Left ventricle myocardium inferior (tissue), 1 donor: ENCODE data around the gene TMEM161A. TPM values are rescaled to one million over a fixed set of nuclear protein-coding genes. Genes with fewer than 3 reads are reported as not detected.
"Not testable (repeated sequence)": the region's sequence is repeated elsewhere in the genome, so short reads cannot be mapped to it uniquely, and the experiment has no call there.

Source experiments
- DNase-seq: peaks from one replicate; pipeline ENCODE4 v3.0.0-alpha.2; 2020
- H3K27ac ChIP-seq: fragments of 200-600 bp; replicated peaks from 2 replicates; pipeline ENCODE4 v1.8.0; 2021
- H3K27me3 ChIP-seq: fragments of 200-600 bp; 2 replicates; pipeline ENCODE4 v1.8.0; 2021; ENCODE audit warnings: low read depth
- H3K36me3 ChIP-seq: fragments of 200-600 bp; 2 replicates; pipeline ENCODE4 v1.8.0; 2021
- H3K4me1 ChIP-seq: fragments of 200-600 bp; 2 replicates; pipeline ENCODE4 v1.8.0; 2021
- H3K4me3 ChIP-seq: fragments of 200-600 bp; 2 replicates; pipeline ENCODE4 v1.8.0; 2021; ENCODE audit warnings: mild to moderate bottlenecking, moderate library complexity
- H3K9me3 ChIP-seq: fragments of 200-600 bp; replicated peaks from 2 replicates; pipeline ENCODE4 v1.8.0; 2021
- intact Hi-C: fragments of 100-400 bp; cut with micrococcal nuclease; formaldehyde crosslinking; loops from one replicate; pipeline ENCODE4 v1.11.0; 2022
- total RNA-seq: library from RNA; stranded (reverse); fragmentation: NEBNext Ultra II Directional; extraction: Animal tissue kit (Norgen Biotek cat#: 25700); gene quantifications from one replicate; pipeline ENCODE4 v1.2.1, GENCODE V29; 2021
- TF ChIP-seq, protein P1 (sequence below): fragments of 200-600 bp; IDR thresholded peaks from 2 replicates; pipeline ENCODE4 v1.8.0; 2021; ENCODE audit warnings: antibody characterized with exemption, mild to moderate bottlenecking, borderline replicate concordance
- donor health status: DM: no; HTN: yes; CAD: no; lungs with severe emphysema.

The TMEM161A gene
- total RNA-seq, 1 donor from 2014 or later, result 22.9 TPM

DNA sequence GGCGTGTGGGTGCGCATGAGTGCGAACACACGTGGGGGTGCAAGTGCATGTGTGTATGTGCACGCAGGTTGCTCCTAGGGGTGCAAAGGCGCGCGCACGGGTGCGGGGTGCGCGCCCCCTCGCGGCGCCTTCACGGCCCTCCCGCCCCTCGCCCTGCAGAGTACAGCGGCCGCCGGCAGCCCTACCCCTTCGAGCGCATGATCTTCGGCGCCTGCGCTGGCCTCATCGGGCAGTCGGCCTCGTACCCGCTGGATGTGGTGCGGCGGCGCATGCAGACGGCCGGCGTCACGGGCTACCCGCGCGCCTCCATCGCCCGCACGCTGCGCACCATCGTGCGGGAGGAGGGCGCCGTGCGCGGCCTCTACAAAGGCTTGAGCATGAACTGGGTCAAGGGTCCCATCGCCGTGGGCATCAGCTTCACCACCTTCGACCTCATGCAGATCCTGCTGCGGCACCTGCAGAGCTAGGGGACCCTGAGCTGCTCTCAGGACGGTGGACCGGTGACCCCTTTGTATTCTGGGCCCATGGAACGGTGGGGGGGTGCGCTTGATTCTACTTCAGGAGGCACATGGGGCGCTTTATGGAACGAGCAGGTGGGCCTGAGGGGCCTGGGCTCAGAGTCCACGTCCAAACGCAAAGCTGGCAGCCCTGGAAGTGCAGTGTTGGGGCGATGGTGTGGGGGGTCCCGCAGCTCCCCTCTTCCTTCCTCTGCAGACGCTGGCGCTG is 27.7 kb downstream of the TMEM161A start:
- intact Hi-C loops, result no loop called here
- Histone ChIP-seq H3K27ac (no peak overlapping the region), H3K4me3 (peak overlapping the region; percentile 25), H3K4me1 (peaks cover 27% of the 10 kb centered on the region), H3K27me3 (no peaks in the 10 kb centered on the region), H3K9me3 (no peaks in the 10 kb centered on the region), H3K36me3 (no peaks in the 10 kb centered on the region)
- no peak for DNase-seq
- TF ChIP-seq, protein P1, sequence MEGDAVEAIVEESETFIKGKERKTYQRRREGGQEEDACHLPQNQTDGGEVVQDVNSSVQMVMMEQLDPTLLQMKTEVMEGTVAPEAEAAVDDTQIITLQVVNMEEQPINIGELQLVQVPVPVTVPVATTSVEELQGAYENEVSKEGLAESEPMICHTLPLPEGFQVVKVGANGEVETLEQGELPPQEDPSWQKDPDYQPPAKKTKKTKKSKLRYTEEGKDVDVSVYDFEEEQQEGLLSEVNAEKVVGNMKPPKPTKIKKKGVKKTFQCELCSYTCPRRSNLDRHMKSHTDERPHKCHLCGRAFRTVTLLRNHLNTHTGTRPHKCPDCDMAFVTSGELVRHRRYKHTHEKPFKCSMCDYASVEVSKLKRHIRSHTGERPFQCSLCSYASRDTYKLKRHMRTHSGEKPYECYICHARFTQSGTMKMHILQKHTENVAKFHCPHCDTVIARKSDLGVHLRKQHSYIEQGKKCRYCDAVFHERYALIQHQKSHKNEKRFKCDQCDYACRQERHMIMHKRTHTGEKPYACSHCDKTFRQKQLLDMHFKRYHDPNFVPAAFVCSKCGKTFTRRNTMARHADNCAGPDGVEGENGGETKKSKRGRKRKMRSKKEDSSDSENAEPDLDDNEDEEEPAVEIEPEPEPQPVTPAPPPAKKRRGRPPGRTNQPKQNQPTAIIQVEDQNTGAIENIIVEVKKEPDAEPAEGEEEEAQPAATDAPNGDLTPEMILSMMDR, result peak; percentile 55

DNA sequence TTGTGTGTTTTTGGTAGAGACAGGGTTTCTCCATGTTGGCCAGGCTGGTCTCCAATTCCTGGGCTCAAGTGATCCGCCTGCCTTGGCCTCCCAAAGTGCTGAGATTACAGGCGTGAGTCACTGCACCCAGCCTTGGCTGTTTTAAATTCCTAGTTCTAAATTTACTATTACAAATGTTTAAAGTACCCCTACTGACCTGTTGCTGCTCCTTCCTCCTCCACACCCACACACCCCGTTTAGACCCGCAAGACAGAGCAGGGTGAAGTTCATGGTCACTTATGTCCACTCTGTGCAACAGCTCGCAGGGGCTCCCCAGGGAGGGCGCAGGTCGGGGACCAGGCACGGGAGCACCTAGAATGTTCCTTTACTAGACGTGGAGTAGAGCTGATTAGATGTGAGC is 28.7 kb downstream of the TMEM161A start:
- TF ChIP-seq, protein P1, result no peak
- Histone ChIP-seq H3K27ac (no peak overlapping the region), H3K36me3 (no peaks in the 10 kb centered on the region), H3K4me3 (no peak overlapping the region), H3K4me1 (peaks cover 33% of the 10 kb centered on the region), H3K9me3 (no peaks in the 10 kb centered on the region), H3K27me3 (no peaks in the 10 kb centered on the region)
- intact Hi-C loops, result no loop called here
- no peak for DNase-seq

DNA sequence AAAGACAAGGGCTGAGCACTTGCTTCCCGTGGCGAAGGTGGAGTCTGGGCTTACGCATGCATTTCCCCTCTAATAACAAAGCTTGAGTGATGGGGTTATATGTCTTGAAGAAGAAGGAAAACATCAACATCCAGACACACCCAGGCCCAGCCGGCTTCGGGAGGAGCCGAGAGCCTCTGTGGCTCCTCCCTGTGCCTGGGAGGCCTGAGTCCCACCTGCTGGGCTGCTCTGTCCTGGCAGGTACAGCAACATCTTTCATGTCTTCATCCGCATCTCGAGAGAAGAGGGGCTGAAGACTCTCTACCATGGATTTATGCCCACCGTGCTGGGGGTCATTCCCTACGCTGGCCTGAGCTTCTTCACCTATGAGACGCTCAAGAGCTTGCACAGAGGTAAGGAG is 30.6 kb downstream of the TMEM161A start:
- TF ChIP-seq, protein P1, result no peak
- Histone ChIP-seq H3K27ac (no peak overlapping the region), H3K27me3 (no peaks in the 10 kb centered on the region), H3K4me1 (peaks cover 33% of the 10 kb centered on the region), H3K4me3 (no peak overlapping the region), H3K36me3 (no peaks in the 10 kb centered on the region), H3K9me3 (no peaks in the 10 kb centered on the region)
- intact Hi-C loops, result no loop called here
- DNase-seq, result no peak

DNA sequence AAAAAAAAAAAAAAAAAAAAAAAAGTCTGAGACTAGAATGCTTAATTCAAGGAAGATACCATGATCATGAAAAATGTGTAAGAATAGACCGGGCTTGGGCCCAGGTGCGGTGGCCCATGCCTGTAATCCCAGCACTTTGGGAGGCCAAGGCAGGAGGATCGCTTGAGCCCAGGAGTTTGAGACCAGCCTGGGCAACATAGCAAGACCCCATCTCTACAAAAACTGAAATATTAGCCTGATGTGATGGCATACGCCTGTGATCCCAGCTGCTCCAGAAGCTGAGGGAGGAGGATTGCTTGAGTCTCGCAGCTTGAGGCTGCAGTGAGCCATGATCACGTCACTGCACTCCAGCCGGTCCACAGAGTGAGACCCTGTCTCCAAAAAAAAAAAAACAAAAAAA is 31.3 kb downstream of the TMEM161A start:
- DNase-seq, H3K27me3 ChIP-seq, H3K27ac ChIP-seq, intact Hi-C loops, H3K9me3 ChIP-seq, H3K36me3 ChIP-seq, H3K4me3 ChIP-seq: not testable (repeated sequence)
- H3K4me1 ChIP-seq, result peaks cover 33% of the 10 kb centered on the region

DNA sequence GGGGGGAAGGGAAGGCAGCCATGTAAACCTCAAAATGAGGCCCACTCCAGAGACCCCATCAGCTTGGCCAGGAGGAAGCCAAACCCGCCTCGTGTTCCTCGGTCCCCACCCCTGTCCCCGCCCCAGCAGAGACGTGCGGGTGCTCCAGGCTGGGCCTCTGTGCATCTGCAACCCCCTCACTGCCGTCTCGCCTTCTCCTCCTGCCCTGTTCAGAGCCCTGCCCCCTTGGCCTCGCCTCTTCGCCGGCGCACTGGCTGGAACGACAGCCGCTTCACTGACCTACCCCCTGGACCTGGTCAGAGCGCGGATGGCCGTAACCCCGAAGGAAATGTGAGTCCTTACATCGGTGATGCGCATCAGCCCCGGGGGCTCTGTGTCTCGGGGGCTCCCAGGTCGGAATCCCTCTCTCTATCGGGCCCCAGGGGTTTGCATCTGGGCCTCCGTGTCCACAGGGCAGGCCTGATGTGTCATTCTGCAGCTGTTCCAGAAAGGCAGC is 32.2 kb downstream of the TMEM161A start:
- Histone ChIP-seq H3K27me3 (no peaks in the 10 kb centered on the region), H3K9me3 (no peaks in the 10 kb centered on the region), H3K27ac (no peak overlapping the region), H3K4me3 (peak overlapping the region; percentile 58), H3K36me3 (peaks cover 13% of the 10 kb centered on the region), H3K4me1 (peaks cover 32% of the 10 kb centered on the region)
- TF ChIP-seq, protein P1, result no peak
- intact Hi-C loops, result no loop called here
- DNase-seq, result no peak

DNA sequence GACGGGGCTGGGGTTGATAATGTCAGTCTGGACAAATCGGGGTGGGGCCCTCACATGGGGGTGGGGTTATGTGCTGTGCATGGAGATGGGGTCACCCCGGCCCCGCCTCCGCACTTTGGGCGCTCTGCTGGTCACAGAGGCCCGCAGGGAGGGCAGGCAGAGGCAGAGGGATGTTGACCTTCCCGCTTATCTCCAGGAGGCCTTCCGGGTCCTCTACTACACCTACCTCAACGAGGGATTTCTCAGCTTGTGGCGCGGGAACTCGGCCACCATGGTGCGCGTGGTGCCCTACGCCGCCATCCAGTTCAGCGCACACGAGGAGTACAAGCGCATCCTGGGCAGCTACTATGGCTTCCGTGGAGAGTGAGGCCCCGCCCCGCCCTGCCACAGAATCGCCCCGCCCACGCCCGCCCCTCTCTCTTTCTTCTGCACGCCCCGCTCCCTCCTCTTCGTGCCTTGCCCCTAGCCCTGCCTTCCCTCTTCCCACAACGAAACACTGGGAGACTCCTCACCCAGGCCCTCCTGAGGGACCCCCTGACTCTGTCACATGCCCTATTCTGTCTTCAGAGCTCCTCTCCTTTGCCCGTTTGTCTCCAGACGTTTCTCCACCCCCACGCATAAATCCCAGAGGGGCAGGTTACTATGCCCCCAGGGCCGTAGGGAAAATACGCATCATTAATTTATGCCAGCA is 32.8 kb downstream of the TMEM161A start:
- Histone ChIP-seq H3K27me3 (no peaks in the 10 kb centered on the region), H3K36me3 (peaks cover 14% of the 10 kb centered on the region), H3K9me3 (no peaks in the 10 kb centered on the region), H3K4me1 (peaks cover 26% of the 10 kb centered on the region), H3K27ac (no peak overlapping the region), H3K4me3 (peak overlapping the region; percentile 58)
- peak; percentile 70 for DNase-seq
- intact Hi-C loops, result no loop called here
- TF ChIP-seq, protein P1, result no peak
